Endothelial cell of umbilical vein (primary cell): ENCODE results near the gene FOXP1. TPM values are rescaled to one million over a fixed set of nuclear protein-coding genes. Genes with fewer than 3 reads are reported as not detected.

Source experiments
- BruUV-seq: library from RNA; stranded (reverse); fragments of 400-500 nt; replicated peaks from 2 replicates; lab custom pipeline; 2021; lab: Mats Ljungman, UMichigan
- CTCF ChIA-PET: fragments of 300-600, 350-600 bp; sonication (Branson Sonifier 250); formaldehyde crosslinking; loops from one replicate; lab custom pipeline; 2021; ENCODE audit warnings: antibody characterized with exemption, inconsistent platforms; lab: Charles Lee
- POLR2A ChIA-PET: fragments of 300-600, 350-600 bp; sonication (Branson Sonifier 250); formaldehyde crosslinking; loops from one replicate; lab custom pipeline; 2021; ENCODE audit warnings: antibody characterized with exemption, inconsistent platforms; lab: Charles Lee
- DNase-seq: peaks from one replicate; pipeline ENCODE4 v3.0.0-alpha.2; 2011; ENCODE audit warnings: low read depth, low spot score
- FAIRE-seq: peaks from 2 replicates; lab custom pipeline; 2011; peaks lifted over from hg19 to GRCh38; lab: Jason Lieb, UNC
- H2AFZ ChIP-seq: 2 replicates; pipeline ENCODE4 v1.6.0; 2012; ENCODE audit warnings: low read depth, low read length, control low read depth, inconsistent platforms
- H3K27ac ChIP-seq: 2 replicates; pipeline ENCODE4 v1.5.1; 2011; ENCODE audit warnings: low read depth, mild to moderate bottlenecking, control low read depth, low read length, moderate library complexity; ENCODE audit not compliant: insufficient read depth
- H3K27me3 ChIP-seq, 2 experiments: 2 replicates each; pipeline versions ENCODE4 v1.6.0 to v1.6.1; 2011; ENCODE audit warnings: low read length in 2 of 2, mixed read lengths in 1 of 2; ENCODE audit not compliant: control insufficient read depth in 2 of 2, insufficient read depth in 2 of 2
- H3K36me3 ChIP-seq, 2 experiments: 2 replicates in 1 of 2; 3 replicates in 1 of 2; pipeline ENCODE4 v1.5.1; 2011; ENCODE audit warnings: low read length in 2 of 2, mild to moderate bottlenecking in 1 of 2, moderate library complexity in 1 of 2; ENCODE audit not compliant: control insufficient read depth in 2 of 2, insufficient read depth in 2 of 2; ENCODE audit errors: extremely low read depth in 1 of 2
- H3K4me1 ChIP-seq: 3 replicates; pipeline ENCODE4 v1.5.1; 2011; ENCODE audit warnings: mild to moderate bottlenecking, low read length; ENCODE audit not compliant: control insufficient read depth, insufficient read depth; ENCODE audit errors: extremely low read depth
- H3K4me2 ChIP-seq: 2 replicates; pipeline ENCODE4 v1.6.1; 2011; ENCODE audit warnings: low read length, control low read depth, mixed read lengths; ENCODE audit not compliant: insufficient read depth
- H3K4me3 ChIP-seq, 3 experiments: fragments of 200-600 bp in 1 of 3; sonication (generic), shearing (Covaris generic) in 1 of 3; replicated peaks in 1 of 3; 2 replicates each; pipeline ENCODE4 v1.5.1; 2011 to 2016; ENCODE audit warnings: control low read depth in 3 of 3, low read length in 3 of 3, mild to moderate bottlenecking in 2 of 3, inconsistent platforms in 1 of 3, low read depth in 1 of 3, moderate library complexity in 1 of 3; ENCODE audit not compliant: insufficient read depth in 1 of 3
- H3K79me2 ChIP-seq: 2 replicates; pipeline ENCODE4 v1.6.0; 2012; ENCODE audit warnings: low read length, inconsistent platforms; ENCODE audit not compliant: control insufficient read depth, insufficient read depth
- H3K9ac ChIP-seq: replicated peaks from 2 replicates; pipeline ENCODE3; 2011; ENCODE audit warnings: low read length, control low read depth; ENCODE audit not compliant: insufficient read depth; ENCODE audit errors: extremely low read depth
- H3K9me1 ChIP-seq: replicated peaks from 3 replicates; pipeline ENCODE4 v1.6.0; 2011; ENCODE audit warnings: mild to moderate bottlenecking, low read length; ENCODE audit not compliant: control insufficient read depth, insufficient read depth; ENCODE audit errors: extremely low read depth
- H3K9me3 ChIP-seq: replicated peaks from 2 replicates; pipeline ENCODE4 v1.5.1; 2012; ENCODE audit warnings: low read length, inconsistent platforms; ENCODE audit not compliant: control insufficient read depth, insufficient read depth
- H4K20me1 ChIP-seq: replicated peaks from 2 replicates; pipeline ENCODE3; 2011; ENCODE audit warnings: mild to moderate bottlenecking, low read length; ENCODE audit not compliant: control insufficient read depth, insufficient read depth; ENCODE audit errors: extremely low read depth
- EZH2 ChIP-seq: IDR thresholded peaks from 2 replicates; pipeline ENCODE4 v1.6.1; 2012; ENCODE audit warnings: borderline replicate concordance, low read depth, mild to moderate bottlenecking, moderate library complexity, low read length, inconsistent platforms; ENCODE audit not compliant: severe bottlenecking
- FOS ChIP-seq: IDR thresholded peaks from 2 replicates; pipeline ENCODE4 v1.6.1; 2011; ENCODE audit warnings: mild to moderate bottlenecking, low read length, moderate library complexity, borderline replicate concordance; ENCODE audit not compliant: insufficient read depth
- GATA2 ChIP-seq: IDR thresholded peaks from 2 replicates; pipeline ENCODE4 v1.7.0; 2011; ENCODE audit warnings: low read depth, mild to moderate bottlenecking, moderate library complexity, mixed read lengths, low read length; ENCODE audit not compliant: insufficient read length, insufficient read depth
- JUN ChIP-seq: IDR thresholded peaks from 2 replicates; pipeline ENCODE4 v1.6.1; 2011; ENCODE audit warnings: borderline replicate concordance, low read depth; ENCODE audit not compliant: insufficient read length, insufficient read depth
- MYC ChIP-seq: IDR thresholded peaks from one replicate; pipeline ENCODE4 v1.6.1; 2011; ENCODE audit warnings: mild to moderate bottlenecking, low read depth, low read length
- POLR2A ChIP-seq: IDR thresholded peaks from 2 replicates; pipeline ENCODE4 v1.6.1; 2012; ENCODE audit warnings: low read depth, mild to moderate bottlenecking, control low read depth, low read length
- POLR2AphosphoS5 ChIP-seq: IDR thresholded peaks from 2 replicates; pipeline ENCODE4 v1.6.1; 2012; ENCODE audit warnings: low read depth, mild to moderate bottlenecking, control low read depth, low read length, moderate library complexity; ENCODE audit not compliant: insufficient read depth
- dilution Hi-C: fragments of 300-500 bp; cut with MboI; formaldehyde crosslinking; loops from one replicate; pipeline ENCODE4 v1.15.0; 2019; ENCODE audit warnings: low sequenced_read_pairs; ENCODE audit not compliant: extremely low pct_ligation_motif_present
- intact Hi-C: fragments of 100-400 bp; cut with micrococcal nuclease; formaldehyde crosslinking; loops from one replicate; pipeline ENCODE4 v1.10.0; 2022
- polyA plus RNA-seq, 4 experiments: library from polyadenylated mRNA; depleted of rRNA in 3 of 4; stranded (reverse) in 3 of 4; unstranded in 1 of 4; fragments of >200 nt; gene quantifications; 2 replicates each; pipeline versions ENCODE4 v1.2.1 to v1.2.3, GENCODE V29; 2011 to 2012; ENCODE audit warnings: missing spikeins in 1 of 4
- total RNA-seq: library from RNA; stranded (reverse); gene quantifications from 2 replicates; pipeline ENCODE4 v1.2.3, GENCODE V29; 2021
- TF ChIP-seq, protein P1 (sequence below), 2 donors: IDR thresholded peaks; 1 replicate in 1 of 2; 2 replicates in 1 of 2; pipeline ENCODE4 v1.5.1; 2011; ENCODE audit warnings: low read length in 2 of 2, mild to moderate bottlenecking in 2 of 2, moderate library complexity in 2 of 2, control low read depth in 1 of 2, inconsistent platforms in 1 of 2, low read depth in 1 of 2; ENCODE audit not compliant: insufficient read depth in 1 of 2; ENCODE audit errors: extremely low read depth in 1 of 2
- TF ChIP-seq, protein P2 (sequence below): IDR thresholded peaks from 2 replicates; pipeline ENCODE4 v1.6.1; 2011; ENCODE audit not compliant: insufficient read depth, insufficient read length

Gene FOXP1
- total and polyA plus RNA-seq, 2 donors (not counting 3 experiments of a cell fraction or from before 2014, with no cell fraction given) = 41.0 to 107 TPM

DNA sequence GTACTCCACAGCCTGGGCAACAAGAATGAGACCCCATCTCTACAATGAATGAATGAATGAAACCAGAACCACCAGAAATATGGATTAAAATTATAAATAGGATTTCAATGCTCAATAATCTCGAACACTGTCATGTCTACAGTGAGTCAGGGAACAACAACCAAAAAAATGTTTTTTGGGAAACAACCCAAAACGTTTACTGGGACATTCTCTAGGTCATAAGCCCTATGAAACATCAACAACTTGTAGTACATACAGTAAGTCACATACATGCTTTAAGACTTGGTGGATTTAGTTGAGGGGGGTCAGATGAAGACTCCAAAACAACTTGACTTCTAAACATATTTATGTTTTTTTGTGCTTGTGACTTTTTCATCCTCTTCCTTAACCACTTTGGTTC lies 511.2 kb downstream of the FOXP1 start:
- no peaks in the 10 kb centered on the region for H3K36me3 ChIP-seq
- TF ChIP-seq FOS (no peak), POLR2A (no peak), JUN (no peak), GATA2 (no peak), EZH2 (no peak), MYC (no peak), POLR2AphosphoS5 (no peak)
- TF ChIP-seq, protein P1, sequence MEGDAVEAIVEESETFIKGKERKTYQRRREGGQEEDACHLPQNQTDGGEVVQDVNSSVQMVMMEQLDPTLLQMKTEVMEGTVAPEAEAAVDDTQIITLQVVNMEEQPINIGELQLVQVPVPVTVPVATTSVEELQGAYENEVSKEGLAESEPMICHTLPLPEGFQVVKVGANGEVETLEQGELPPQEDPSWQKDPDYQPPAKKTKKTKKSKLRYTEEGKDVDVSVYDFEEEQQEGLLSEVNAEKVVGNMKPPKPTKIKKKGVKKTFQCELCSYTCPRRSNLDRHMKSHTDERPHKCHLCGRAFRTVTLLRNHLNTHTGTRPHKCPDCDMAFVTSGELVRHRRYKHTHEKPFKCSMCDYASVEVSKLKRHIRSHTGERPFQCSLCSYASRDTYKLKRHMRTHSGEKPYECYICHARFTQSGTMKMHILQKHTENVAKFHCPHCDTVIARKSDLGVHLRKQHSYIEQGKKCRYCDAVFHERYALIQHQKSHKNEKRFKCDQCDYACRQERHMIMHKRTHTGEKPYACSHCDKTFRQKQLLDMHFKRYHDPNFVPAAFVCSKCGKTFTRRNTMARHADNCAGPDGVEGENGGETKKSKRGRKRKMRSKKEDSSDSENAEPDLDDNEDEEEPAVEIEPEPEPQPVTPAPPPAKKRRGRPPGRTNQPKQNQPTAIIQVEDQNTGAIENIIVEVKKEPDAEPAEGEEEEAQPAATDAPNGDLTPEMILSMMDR (IDR thresholded peaks at IDR 0.05; ENCODE audit: extremely low read depth in 1 of 2, insufficient read depth in 1 of 2, low read depth in 1 of 2, low read length in 2 of 2) = no peak
- TF ChIP-seq, protein P2, sequence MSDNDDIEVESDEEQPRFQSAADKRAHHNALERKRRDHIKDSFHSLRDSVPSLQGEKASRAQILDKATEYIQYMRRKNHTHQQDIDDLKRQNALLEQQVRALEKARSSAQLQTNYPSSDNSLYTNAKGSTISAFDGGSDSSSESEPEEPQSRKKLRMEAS = no peak
- CTCF ChIA-PET = interaction anchor here (1.0 to 3.2 kb wide), 3 partner anchors 355 to 514 kb away, joined by 3 to 19 read pairs (median 3); no protein-coding TSS in a partner anchor
- H3K4me1 ChIP-seq = peaks cover 16% of the 10 kb centered on the region
- H3K9me1 ChIP-seq = no peaks in the 10 kb centered on the region
- no peak overlapping the region for H2AFZ ChIP-seq
- no peak for DNase-seq
- no peaks in the 10 kb centered on the region for H3K79me2 ChIP-seq
- POLR2A ChIA-PET = no interaction called here
- H3K4me3 ChIP-seq = no peak overlapping the region
- intact Hi-C loops (loop anchor here (10.0 kb wide), 1 partner anchor 1607 kb away; no protein-coding TSS in a partner anchor), dilution Hi-C loops (no loop called here)
- no peak for FAIRE-seq
- BruUV-seq = no TSS peak
- no peak overlapping the region for H3K27ac ChIP-seq
- H3K9me3 ChIP-seq = no peaks in the 10 kb centered on the region
- H3K9ac ChIP-seq = no peak overlapping the region
- H4K20me1 ChIP-seq = no peaks in the 10 kb centered on the region
- H3K27me3 ChIP-seq = no peaks in the 10 kb centered on the region
- no peak overlapping the region for H3K4me2 ChIP-seq
